Measurements from ENCODE around the gene NLK.
"Not testable (repeated sequence)": the region's sequence is repeated elsewhere in the genome, so short reads cannot be mapped to it uniquely, and the experiment has no call there.

GRCh38 chr17:28243268-28243667, 200.8 kb downstream of the NLK start:
- TF ChIP-seq POLR2AphosphoS5 (IDR thresholded peaks at IDR 0.05); CTCF (IDR thresholded peaks at IDR 0.05); POLR2A (IDR thresholded peaks at IDR 0.05); EP300 (IDR thresholded peaks at IDR 0.05; ENCODE audit: low read depth): not testable (repeated sequence)

All from transverse colon (tissue), 4 donors.